H1 (cell line): ENCODE data around the gene CMPK2. TPM values are rescaled to one million over a fixed set of nuclear protein-coding genes. Genes with fewer than 3 reads are reported as not detected.
A peak's percentile ranks its signal among the peaks of the same experiment; 100 is the strongest.

Source experiments
- CTCF ChIA-PET: fragments of 300-600 bp; sonication (Branson Sonifier 250); formaldehyde crosslinking; loops from one replicate; lab custom pipeline; 2021; ENCODE audit not compliant: partially characterized antibody; lab: Charles Lee
- POLR2A ChIA-PET: fragments of 300-600 bp; sonication (Branson Sonifier 250); formaldehyde crosslinking; loops from one replicate; lab custom pipeline; 2021; ENCODE audit warnings: inconsistent platforms; ENCODE audit not compliant: partially characterized antibody; lab: Charles Lee
- DNase-seq, 2 experiments: peaks; one replicate each; pipeline versions ENCODE4 v3.0.0 to v3.0.0-alpha.2; 2010 to 2022; ENCODE audit warnings: low spot score in 2 of 2, low read depth in 1 of 2, mixed read lengths in 1 of 2
- FAIRE-seq: peaks from 2 replicates; lab custom pipeline; 2011; peaks lifted over from hg19 to GRCh38; lab: Jason Lieb, UNC
- H2AFZ ChIP-seq: 2 replicates; pipeline ENCODE4 v1.8.1; 2012; ENCODE audit warnings: low read length, inconsistent platforms
- H2AK5ac ChIP-seq: 2 replicates; pipeline ENCODE4 v1.6.1; 2013; ENCODE audit warnings: low read depth, low read length
- H2BK120ac ChIP-seq: replicated peaks from 2 replicates; pipeline ENCODE3; 2013; ENCODE audit warnings: low read depth, low read length, inconsistent platforms
- H2BK12ac ChIP-seq: 2 replicates; pipeline ENCODE4 v1.6.1; 2013; ENCODE audit warnings: low read depth, low read length
- H2BK15ac ChIP-seq: 2 replicates; pipeline ENCODE4 v1.6.1; 2013; ENCODE audit warnings: low read length
- H2BK20ac ChIP-seq: 2 replicates; pipeline ENCODE4 v1.6.1; 2013; ENCODE audit warnings: low read length
- H2BK5ac ChIP-seq: 2 replicates; pipeline ENCODE4 v1.6.1; 2013; ENCODE audit warnings: low read depth, low read length
- H3K14ac ChIP-seq: 2 replicates; pipeline ENCODE4 v1.6.1; 2013; ENCODE audit warnings: inconsistent platforms; ENCODE audit not compliant: insufficient read length
- H3K18ac ChIP-seq: 2 replicates; pipeline ENCODE4 v1.6.1; 2013; ENCODE audit warnings: low read length; ENCODE audit errors: extremely low read depth
- H3K23ac ChIP-seq: 2 replicates; pipeline ENCODE4 v1.6.1; 2013; ENCODE audit warnings: inconsistent platforms; ENCODE audit not compliant: insufficient read length
- H3K23me2 ChIP-seq: 2 replicates; pipeline ENCODE4 v1.6.1; 2013; ENCODE audit warnings: low read depth, low read length
- H3K27ac ChIP-seq: 2 replicates; pipeline ENCODE4 v1.6.1; 2011; ENCODE audit warnings: low read depth, low read length, inconsistent platforms
- H3K27me3 ChIP-seq, 4 experiments: replicated peaks in 1 of 4; 1 replicate in 1 of 4; 2 replicates in 3 of 4; pipeline versions ENCODE4 v1.6.1 to v1.8.1; 2011 to 2013; ENCODE audit warnings: low read length in 3 of 4, mild to moderate bottlenecking in 3 of 4, inconsistent platforms in 2 of 4, mixed read lengths in 2 of 4, moderate library complexity in 1 of 4; ENCODE audit not compliant: control insufficient read depth in 3 of 4, insufficient read depth in 3 of 4; ENCODE audit errors: extremely low read depth in 1 of 4
- H3K36me3 ChIP-seq, 4 experiments: 2 replicates each; pipeline versions ENCODE4 v1.6.1 to v1.8.1; 2011 to 2013; ENCODE audit warnings: mild to moderate bottlenecking in 4 of 4, low read length in 3 of 4, moderate library complexity in 2 of 4, control low read depth in 1 of 4, inconsistent platforms in 1 of 4; ENCODE audit not compliant: insufficient read depth in 4 of 4, control insufficient read depth in 2 of 4
- H3K4ac ChIP-seq: replicated peaks from 2 replicates; pipeline ENCODE3; 2013; ENCODE audit warnings: low read length, low read depth, mixed read lengths, inconsistent platforms; ENCODE audit not compliant: insufficient read length
- H3K4me1 ChIP-seq, 4 experiments: replicated peaks in 1 of 4; 1 replicate in 1 of 4; 2 replicates in 3 of 4; pipeline versions ENCODE4 v1.6.1 to v1.8.1; 2011 to 2013; ENCODE audit warnings: low read length in 3 of 4, inconsistent platforms in 2 of 4, mixed read lengths in 1 of 4; ENCODE audit not compliant: insufficient read depth in 4 of 4, control insufficient read depth in 3 of 4
- H3K4me2 ChIP-seq, 2 experiments: 2 replicates each; pipeline versions ENCODE4 v1.6.1 to v1.8.1; 2011 to 2013; ENCODE audit warnings: low read depth in 2 of 2, low read length in 2 of 2, control low read depth in 1 of 2, inconsistent platforms in 1 of 2, mild to moderate bottlenecking in 1 of 2; ENCODE audit not compliant: insufficient read depth in 1 of 2
- H3K4me3 ChIP-seq, 4 experiments: fragments of 200-600, 300-600 bp in 1 of 4; sonication (generic), shearing (Covaris generic), sonication (Bioruptor Twin) in 1 of 4; 2 replicates each; pipeline versions ENCODE4 v1.5.1 to v1.8.1; 2011 to 2016; ENCODE audit warnings: low read length in 4 of 4, low read depth in 3 of 4, control low read depth in 2 of 4, inconsistent platforms in 2 of 4, mild to moderate bottlenecking in 2 of 4, mixed read lengths in 1 of 4, moderate library complexity in 1 of 4; ENCODE audit not compliant: insufficient read depth in 2 of 4; ENCODE audit errors: extremely low read depth in 1 of 4
- H3K56ac ChIP-seq: replicated peaks from 2 replicates; pipeline ENCODE3; 2013; ENCODE audit warnings: low read depth, mild to moderate bottlenecking, mixed read lengths, low read length, inconsistent platforms; ENCODE audit not compliant: insufficient read length
- H3K79me1 ChIP-seq: 2 replicates; pipeline ENCODE4 v1.6.1; 2013; ENCODE audit warnings: low read depth, low read length, control low read depth
- H3K79me2 ChIP-seq, 2 experiments: 2 replicates each; pipeline versions ENCODE4 v1.6.1 to v1.8.1; 2012 to 2013; ENCODE audit warnings: low read length in 2 of 2, mild to moderate bottlenecking in 2 of 2, inconsistent platforms in 1 of 2; ENCODE audit not compliant: insufficient read depth in 2 of 2, control insufficient read depth in 1 of 2
- H3K9ac ChIP-seq, 4 experiments: replicated peaks in 1 of 4; 1 replicate in 1 of 4; 2 replicates in 3 of 4; pipeline versions ENCODE4 v1.6.1 to v1.8.1; 2011 to 2013; ENCODE audit warnings: low read depth in 3 of 4, low read length in 3 of 4, control low read depth in 2 of 4, mild to moderate bottlenecking in 2 of 4, moderate library complexity in 2 of 4, inconsistent platforms in 1 of 4; ENCODE audit errors: extremely low read depth in 1 of 4
- H3K9me3 ChIP-seq, 2 experiments: 2 replicates each; pipeline versions ENCODE4 v1.6.1 to v1.8.1; 2012 to 2013; ENCODE audit warnings: mild to moderate bottlenecking in 2 of 2, moderate library complexity in 2 of 2, control low read depth in 1 of 2, inconsistent platforms in 1 of 2, low read depth in 1 of 2, low read length in 1 of 2, mixed read lengths in 1 of 2; ENCODE audit not compliant: insufficient read depth in 2 of 2
- H4K20me1 ChIP-seq, 2 experiments: replicated peaks in 1 of 2; 2 replicates each; pipeline versions ENCODE3 to v1.8.1; 2011 to 2013; ENCODE audit warnings: inconsistent platforms in 2 of 2, low read length in 2 of 2, mild to moderate bottlenecking in 1 of 2; ENCODE audit not compliant: insufficient read depth in 2 of 2, control insufficient read depth in 1 of 2
- H4K5ac ChIP-seq: 2 replicates; pipeline ENCODE4 v1.6.1; 2013; ENCODE audit warnings: low read length, low read depth, mixed read lengths, inconsistent platforms; ENCODE audit not compliant: insufficient read length
- H4K8ac ChIP-seq: 2 replicates; pipeline ENCODE4 v1.8.0; 2013; ENCODE audit warnings: mild to moderate bottlenecking, moderate library complexity, low read length, inconsistent platforms; ENCODE audit not compliant: insufficient read depth; ENCODE audit errors: extremely low read depth
- H4K91ac ChIP-seq: replicated peaks from 2 replicates; pipeline ENCODE3; 2013; ENCODE audit warnings: low read length, mixed read lengths, inconsistent platforms; ENCODE audit not compliant: insufficient read length
- JUN ChIP-seq: IDR thresholded peaks from 2 replicates; pipeline ENCODE4 v1.6.1; 2011; ENCODE audit warnings: low read depth, mild to moderate bottlenecking, improper control_type of control experiment, low read length
- YY1 ChIP-seq: IDR thresholded peaks from 2 replicates; pipeline ENCODE4 v1.6.1; 2011; ENCODE audit warnings: low read depth, mild to moderate bottlenecking, low read length
- WGBS, 2 experiments: shearing (Covaris generic) in 1 of 2; methylation state at CpG; one replicate each; pipeline versions ENCODE4 v1.1.6 to v1.1.7; 2013 to 2015; ENCODE audit warnings: low lambda C conversion rate in 2 of 2, mixed read lengths in 2 of 2, inconsistent platforms in 1 of 2, low coverage in 1 of 2, missing lambda C conversion rate in 1 of 2; ENCODE audit not compliant: insufficient replicate concordance in 2 of 2, insufficient coverage in 1 of 2, insufficient read length in 1 of 2; ENCODE audit errors: extremely low coverage in 1 of 2, missing lambda C conversion rate in 1 of 2; 5-methylcytosine and 5-hydroxymethylcytosine counted together
- polyA plus RNA-seq, 7 experiments: library from polyadenylated mRNA; depleted of rRNA in 3 of 7; stranded (reverse) in 5 of 7; unstranded in 2 of 7; fragments of >200 nt in 5 of 7; fragments of 200-250 nt in 2 of 7; gene quantifications; 1 replicate in 5 of 7; 2 replicates in 1 of 7; 4 replicates in 1 of 7; pipeline versions ENCODE4 v1.2.1 to v1.2.3, GENCODE V29; 2011 to 2013; ENCODE audit warnings: missing spikeins in 2 of 7, mixed read lengths in 2 of 7
- total RNA-seq: library from RNA; stranded (reverse); fragmentation: NEBNext Ultra II Directional; extraction: Animal tissue kit (Norgen Biotek cat#: 25700); gene quantifications from 2 replicates; pipeline ENCODE4 v1.2.1, GENCODE V29; 2021

Gene CMPK2
- total and polyA plus RNA-seq, 2 of the 8 experiments (the other 6 are each of a cell fraction or from before 2014, with no cell fraction given), result 0.28 to 0.53 TPM

DNA sequence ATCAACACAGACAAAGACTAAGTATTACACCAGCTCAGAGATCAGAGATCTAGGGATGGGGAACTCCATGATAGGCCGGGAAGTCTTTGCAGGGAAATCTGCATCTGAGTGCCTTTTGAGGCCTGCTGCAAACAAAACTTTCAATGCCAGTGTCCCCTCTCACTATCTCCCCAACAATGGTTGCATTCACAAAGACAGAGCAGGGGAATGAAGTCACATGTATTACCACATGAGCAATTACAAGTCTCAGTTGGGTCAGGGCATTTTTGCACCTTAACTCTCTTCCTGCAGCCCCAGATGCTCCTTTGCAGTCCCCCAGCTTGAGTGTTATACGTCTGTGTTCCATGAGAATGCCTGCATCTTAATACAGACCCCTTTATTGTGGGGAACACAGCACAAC lies 49.7 kb upstream of the CMPK2 start:
- Histone ChIP-seq H3K4me2 (peak overlapping the region; percentile 19 to 24; a peak in 3 of 4 replicates), H2BK5ac (no peak overlapping the region; the same call in 1 of the 2 replicates), H3K4ac (no peak overlapping the region), H3K36me3 (no peaks in the 10 kb centered on the region), H3K56ac (no peak overlapping the region), H4K20me1 (peaks cover 2 to 3% of the 10 kb centered on the region in 2 experiments), H3K23ac (no peak overlapping the region), H3K4me1 (peaks cover 3 to 17% (median 7%) of the 10 kb centered on the region in 4 experiments), H3K4me3 (no peak overlapping the region), H3K79me1 (no peaks in the 10 kb centered on the region), H3K23me2 (peaks cover 6% of the 10 kb centered on the region), H4K91ac (no peak overlapping the region), H3K9me3 (no peaks in the 10 kb centered on the region), H3K27ac (no peak overlapping the region), H4K8ac (no peak overlapping the region), H3K79me2 (peaks cover 0 to 5% of the 10 kb centered on the region in 2 experiments; a peak in 2 of 4 replicates), H2BK12ac (no peak overlapping the region), H4K5ac (no peak overlapping the region), H2BK15ac (no peak overlapping the region), H3K18ac (peak overlapping the region; percentile 1; the same call in 1 of the 2 replicates), H2AFZ (no peak overlapping the region), H3K27me3 (peaks cover 0 to 12% (median under 1%) of the 10 kb centered on the region in 4 experiments; a peak in 2 of 7 replicates), H2AK5ac (no peak overlapping the region), H2BK20ac (0 out of 2 replicates have a peak overlapping the region, but pooled peaks have one; percentile 28), H2BK120ac (no peak overlapping the region), H3K14ac (no peak overlapping the region), H3K9ac (no peak overlapping the region)
- 49% methylated on average over 2 of the region's 2 CpGs; no CpG with 5 or more reads in 1 of the 2 experiments for WGBS, 2 experiments
- TF ChIP-seq JUN (no peak), YY1 (peak; percentile 20; the same call in 1 of the 2 replicates)
- DNase-seq (no peak), FAIRE-seq (no peak)
- ChIA-PET POLR2A (no interaction called here), CTCF (interaction anchor here (0.6 to 11.8 kb wide), 8 partner anchors 8 to 437 kb away, joined by 3 to 94 read pairs (median 10); no protein-coding TSS in a partner anchor)
